ENCODE results near the gene LMO3.
"Not testable (repeated sequence)": the region's sequence is repeated elsewhere in the genome, so short reads cannot be mapped to it uniquely, and the experiment has no call there.

LMO3 gene

GRCh38 chr12:16552301-16552700 is 53.7 kb downstream of the LMO3 start:
- Mint-ChIP-seq H3K27me3 (no peaks in the 10 kb centered on the region), H3K4me1 (no peaks in the 10 kb centered on the region), H3K36me3 (no peaks in the 10 kb centered on the region), H3K9me3 (peaks cover 0 to 3% of the 10 kb centered on the region in 2 donors), H3K4me3 (no peak overlapping the region), H3K27ac (no peak overlapping the region)
- no peak for DNase-seq
- ATAC-seq (replicated peaks): no peak

GRCh38 chr12:16545836-16546235 is 60.1 kb downstream of the LMO3 start:
- DNase-seq (no peak), ATAC-seq (replicated peaks) (no peak)
- H3K9me3 Mint-ChIP-seq: no peaks in the 10 kb centered on the region
- H3K36me3 Mint-ChIP-seq: no peaks in the 10 kb centered on the region
- H3K27me3 Mint-ChIP-seq: no peaks in the 10 kb centered on the region
- no peak overlapping the region for H3K4me3 Mint-ChIP-seq
- no peaks in the 10 kb centered on the region for H3K4me1 Mint-ChIP-seq
- no peak overlapping the region for H3K27ac Mint-ChIP-seq

GRCh38 chr12:16542586-16542985 is 63.4 kb downstream of the LMO3 start:
- H3K9me3 Mint-ChIP-seq: peaks cover 5 to 6% of the 10 kb centered on the region in 2 donors
- H3K4me1 Mint-ChIP-seq: no peaks in the 10 kb centered on the region
- H3K27ac Mint-ChIP-seq: no peak overlapping the region
- H3K4me3 Mint-ChIP-seq: no peak overlapping the region
- H3K36me3 Mint-ChIP-seq: peaks cover 0 to 2% of the 10 kb centered on the region in 2 donors
- DNase-seq (no peak), ATAC-seq (replicated peaks) (peak in 1 of 2 donors; percentile 12)
- no peaks in the 10 kb centered on the region for H3K27me3 Mint-ChIP-seq

GRCh38 chr12:16537652-16538051 is 68.3 kb downstream of the LMO3 start:
- H3K4me3 Mint-ChIP-seq; H3K27ac Mint-ChIP-seq; DNase-seq; H3K4me1 Mint-ChIP-seq; H3K27me3 Mint-ChIP-seq; H3K36me3 Mint-ChIP-seq; ATAC-seq (replicated peaks); H3K9me3 Mint-ChIP-seq: not testable (repeated sequence)

- Mint-ChIP-seq H3K4me3 (no peak overlapping the region), H3K27me3 (no peaks in the 10 kb centered on the region), H3K36me3 (no peaks in the 10 kb centered on the region), H3K4me1 (no peaks in the 10 kb centered on the region), H3K9me3 (peaks cover 0 to 1% of the 10 kb centered on the region in 2 donors), H3K27ac (no peak overlapping the region)
- ATAC-seq (replicated peaks) (no peak), DNase-seq (no peak)
These were observed 74.3 kb downstream of the LMO3 start for GRCh38 chr12:16531621-16532020.

- DNase-seq: no peak
- no peaks in the 10 kb centered on the region for H3K36me3 Mint-ChIP-seq
- H3K27me3 Mint-ChIP-seq: no peaks in the 10 kb centered on the region
- peaks cover 0 to 1% of the 10 kb centered on the region in 2 donors for H3K9me3 Mint-ChIP-seq
- no peak overlapping the region for H3K27ac Mint-ChIP-seq
- H3K4me1 Mint-ChIP-seq: no peaks in the 10 kb centered on the region
- no peak for ATAC-seq (replicated peaks)
- no peak overlapping the region for H3K4me3 Mint-ChIP-seq
These were observed 75.6 kb downstream of the LMO3 start for GRCh38 chr12:16530268-16530850.

- H3K36me3 Mint-ChIP-seq: no peaks in the 10 kb centered on the region
- H3K9me3 Mint-ChIP-seq: no peaks in the 10 kb centered on the region
- DNase-seq (no peak), ATAC-seq (replicated peaks) (no peak)
- no peaks in the 10 kb centered on the region for H3K4me1 Mint-ChIP-seq
- H3K27me3 Mint-ChIP-seq: no peaks in the 10 kb centered on the region
- no peak overlapping the region for H3K4me3 Mint-ChIP-seq
- H3K27ac Mint-ChIP-seq: no peak overlapping the region
These were observed 79.3 kb downstream of the LMO3 start for GRCh38 chr12:16526693-16527092.

GRCh38 chr12:16524378-16524777 is 81.6 kb downstream of the LMO3 start:
- DNase-seq (no peak), ATAC-seq (replicated peaks) (no peak)
- Mint-ChIP-seq H3K36me3 (no peaks in the 10 kb centered on the region), H3K27me3 (no peaks in the 10 kb centered on the region), H3K4me1 (no peaks in the 10 kb centered on the region), H3K4me3 (no peak overlapping the region), H3K9me3 (no peaks in the 10 kb centered on the region), H3K27ac (no peak overlapping the region)

- Mint-ChIP-seq H3K4me1 (no peaks in the 10 kb centered on the region), H3K9me3 (no peaks in the 10 kb centered on the region), H3K27ac (no peak overlapping the region), H3K36me3 (no peaks in the 10 kb centered on the region), H3K27me3 (no peaks in the 10 kb centered on the region), H3K4me3 (no peak overlapping the region)
- no peak for ATAC-seq (replicated peaks)
- DNase-seq: no peak
These were observed 82.0 kb downstream of the LMO3 start for GRCh38 chr12:16523951-16524331.

- H3K27me3 Mint-ChIP-seq: no peaks in the 10 kb centered on the region
- ATAC-seq (replicated peaks): no peak
- no peak overlapping the region for H3K4me3 Mint-ChIP-seq
- no peak for DNase-seq
- no peak overlapping the region for H3K27ac Mint-ChIP-seq
- H3K36me3 Mint-ChIP-seq: no peaks in the 10 kb centered on the region
- H3K4me1 Mint-ChIP-seq: no peaks in the 10 kb centered on the region
- H3K9me3 Mint-ChIP-seq: no peaks in the 10 kb centered on the region
These were observed 82.5 kb downstream of the LMO3 start for GRCh38 chr12:16523284-16523950.

- Mint-ChIP-seq H3K36me3 (no peaks in the 10 kb centered on the region), H3K4me3 (no peak overlapping the region), H3K27ac (no peak overlapping the region), H3K27me3 (no peaks in the 10 kb centered on the region), H3K4me1 (no peaks in the 10 kb centered on the region), H3K9me3 (no peaks in the 10 kb centered on the region)
- ATAC-seq (replicated peaks): no peak
- DNase-seq: no peak
These were observed 85.6 kb downstream of the LMO3 start for GRCh38 chr12:16520328-16520727.

- no peaks in the 10 kb centered on the region for H3K27me3 Mint-ChIP-seq
- no peak overlapping the region for H3K27ac Mint-ChIP-seq
- no peak overlapping the region for H3K4me3 Mint-ChIP-seq
- no peaks in the 10 kb centered on the region for H3K4me1 Mint-ChIP-seq
- no peak for ATAC-seq (replicated peaks)
- no peaks in the 10 kb centered on the region for H3K36me3 Mint-ChIP-seq
- no peak for DNase-seq
- H3K9me3 Mint-ChIP-seq: peaks cover 0 to 5% of the 10 kb centered on the region in 2 donors
These were observed 90.3 kb downstream of the LMO3 start for GRCh38 chr12:16515666-16516065.

GRCh38 chr12:16513231-16513630 is 92.7 kb downstream of the LMO3 start:
- no peak overlapping the region for H3K4me3 Mint-ChIP-seq
- no peak overlapping the region for H3K27ac Mint-ChIP-seq
- H3K4me1 Mint-ChIP-seq: no peaks in the 10 kb centered on the region
- no peaks in the 10 kb centered on the region for H3K36me3 Mint-ChIP-seq
- H3K27me3 Mint-ChIP-seq: no peaks in the 10 kb centered on the region
- no peak for ATAC-seq (replicated peaks)
- DNase-seq: no peak
- peaks cover 0 to 5% of the 10 kb centered on the region in 2 donors for H3K9me3 Mint-ChIP-seq

- no peak for ATAC-seq (replicated peaks)
- no peaks in the 10 kb centered on the region for H3K36me3 Mint-ChIP-seq
These were observed 96.6 kb downstream of the LMO3 start for GRCh38 chr12:16509411-16509810.

GRCh38 chr12:16506394-16506793 is 99.6 kb downstream of the LMO3 start:
- H3K9me3 Mint-ChIP-seq: peaks cover 0 to 2% of the 10 kb centered on the region in 2 donors
- no peak for DNase-seq
- no peak overlapping the region for H3K4me3 Mint-ChIP-seq
- H3K27ac Mint-ChIP-seq: no peak overlapping the region
- H3K27me3 Mint-ChIP-seq: no peaks in the 10 kb centered on the region
- ATAC-seq (replicated peaks): no peak
- H3K4me1 Mint-ChIP-seq: no peaks in the 10 kb centered on the region
- H3K36me3 Mint-ChIP-seq: no peaks in the 10 kb centered on the region

More at GRCh38 chr12:16509411-16509810, 96.6 kb downstream of the LMO3 start:
- Mint-ChIP-seq H3K27ac (no peak overlapping the region), H3K27me3 (no peaks in the 10 kb centered on the region), H3K4me3 (no peak overlapping the region), H3K9me3 (peaks cover 0 to 7% of the 10 kb centered on the region in 2 donors), H3K4me1 (no peaks in the 10 kb centered on the region)
- DNase-seq: no peak

Data from stimulated activated naive B cell treated with anti-CD40 and anti-IgM and Interleukin-4, amounts not matched to agents 10 μg/mL and 1 μg/mL and 100 μg/mL, for 72 hours (primary cell).